ENCODE results near the gene UBC. TPM values are rescaled to one million over a fixed set of nuclear protein-coding genes. Genes with fewer than 3 reads are reported as not detected.

UBC gene
- total and polyA plus RNA-seq, 9 of the 15 experiments (the other 6 are each of a cell fraction or from before 2014, with no cell fraction given) = 533 to 1,153 (median 813) TPM

DNA sequence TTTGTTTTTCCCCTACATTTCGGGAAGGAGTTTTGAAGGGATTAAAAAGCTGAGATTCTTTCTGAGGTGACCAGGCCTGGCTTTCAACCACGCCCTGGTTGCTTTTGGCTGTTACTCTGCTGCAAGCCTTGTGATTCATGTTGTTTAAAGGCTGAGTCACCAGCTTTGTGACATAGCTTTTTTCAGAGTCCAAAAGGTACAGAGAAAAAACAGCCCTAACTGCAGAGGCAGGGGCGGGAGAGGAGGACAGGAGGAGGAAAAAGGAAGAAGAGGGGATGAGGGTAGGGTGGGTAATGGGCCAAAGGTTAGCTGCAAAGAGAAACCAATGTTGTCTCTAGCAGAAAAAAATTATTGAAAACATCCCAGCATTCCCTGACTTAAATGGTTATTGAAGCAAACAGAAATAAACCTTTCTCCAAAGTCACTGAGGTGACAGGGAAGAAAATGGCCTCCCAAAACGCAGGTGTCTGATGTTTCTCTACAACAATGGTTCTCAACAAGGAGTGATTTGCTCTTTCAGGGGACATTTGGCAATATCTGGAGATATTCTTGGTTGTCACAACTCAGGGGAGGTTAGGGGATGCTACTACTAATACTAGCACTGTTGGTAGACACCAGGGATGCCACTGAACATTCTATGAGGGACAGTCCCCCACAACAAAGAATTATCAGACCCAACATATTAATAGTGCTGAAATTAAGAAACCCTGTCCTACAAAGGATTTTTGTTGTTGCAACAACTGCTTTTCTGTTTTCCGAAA lies 2.1 kb upstream of the UBC start:
- Histone ChIP-seq H2AFZ (ENCODE audit: low read depth, low read length) (peak overlapping the region; percentile 94), H3K79me2 (ENCODE audit: control insufficient read depth, insufficient read depth, low read length) (peaks cover 40% of the 10 kb centered on the region), H3K9me3 (replicated peaks; ENCODE audit: control insufficient read depth, insufficient read depth, low read depth, low read length) (no peaks in the 10 kb centered on the region), H3K9me1 (ENCODE audit: control insufficient read depth, insufficient read depth, low read length) (peaks cover 7% of the 10 kb centered on the region), H3K9ac (ENCODE audit: insufficient read depth in 1 of 2, low read depth in 2 of 2, low read length in 2 of 2) (peak overlapping the region; percentile 59 to 100; a peak in 3 of 4 replicates), H3K4me2 (ENCODE audit: insufficient read depth, low read length) (peak overlapping the region; percentile 94), H3K27ac (ENCODE audit: extremely low read depth, low read depth, low read length) (peak overlapping the region; percentile 100), H3K36me3 (ENCODE audit: control insufficient read depth, insufficient read depth, low read length) (peaks cover 22% of the 10 kb centered on the region; the same call in 2 of the 3 replicates), H4K20me1 (replicated peaks; ENCODE audit: control insufficient read depth, insufficient read depth, low read length) (peaks cover 20% of the 10 kb centered on the region), H3K27me3 (ENCODE audit: control insufficient read depth in 2 of 2, insufficient read depth in 2 of 2, low read length in 2 of 2) (no peaks in the 10 kb centered on the region), H3K4me1 (replicated peaks in 1 of 2; ENCODE audit: control insufficient read depth in 2 of 2, insufficient read depth in 2 of 2, low read length in 2 of 2) (peaks cover 27 to 46% of the 10 kb centered on the region in 2 experiments), H3K4me3 (peak overlapping the region; percentile 94)
- ATAC-seq = peak; percentile 50
- in situ Hi-C loops (cut with MboI) = no loop called here
- BruUV-seq (replicated peaks) = no TSS peak
- peak in 3 of 4 experiments; percentile 20 to 91 (median 50) for DNase-seq (ENCODE audit: extremely low read depth in 1 of 4, low spot score in 3 of 4)
- 3% methylated on average over 5 of the region's 5 CpGs for WGBS (ENCODE audit: insufficient coverage, low coverage, missing lambda C conversion rate)
- intact Hi-C loops (cut with micrococcal nuclease) = no loop called here
- FAIRE-seq = peak; percentile 82
- ChIA-PET CTCF (ENCODE audit: low intra/inter-chr PET ratio) (no interaction called here), POLR2A (interaction anchor here (0.6 to 9.2 kb wide), 13 partner anchors 10 to 1204 kb away, joined by 3 to 127 read pairs (median 7); no protein-coding TSS in a partner anchor)
- TF ChIP-seq CREBBP (IDR thresholded peaks at IDR 0.05; ENCODE audit: low read depth, low read length) (no peak), STAT5B (CRISPR knock-in tag; IDR thresholded peaks at IDR 0.05) (no peak), FOXO4 (CRISPR knock-in tag; IDR thresholded peaks at IDR 0.05) (no peak), GATAD2B (IDR thresholded peaks at IDR 0.05; ENCODE audit: borderline replicate concordance) (no peak), NR1H2 (CRISPR knock-in tag; IDR thresholded peaks at IDR 0.05) (no peak), BRCA1 (IDR thresholded peaks at IDR 0.05) (no peak), BRCA1 (CRISPR knock-in tag; IDR thresholded peaks at IDR 0.05) (no peak), EHMT2 (IDR thresholded peaks at IDR 0.05) (no peak), MCM3 (IDR thresholded peaks at IDR 0.05) (no peak), ZFP1 (CRISPR knock-in tag; IDR thresholded peaks at IDR 0.05) (no peak), ELF1 (tag; IDR thresholded peaks at IDR 0.05) (no peak), ZBTB11 (CRISPR knock-in tag; IDR thresholded peaks at IDR 0.05) (no peak), ZBTB7A (IDR thresholded peaks at IDR 0.05; ENCODE audit: borderline replicate concordance, control insufficient read depth, low read depth, low read length) (no peak), SMAD3 (CRISPR knock-in tag; conservative IDR thresholded peaks at IDR 0.05) (no peak)
- TF ChIP-seq, protein P1, sequence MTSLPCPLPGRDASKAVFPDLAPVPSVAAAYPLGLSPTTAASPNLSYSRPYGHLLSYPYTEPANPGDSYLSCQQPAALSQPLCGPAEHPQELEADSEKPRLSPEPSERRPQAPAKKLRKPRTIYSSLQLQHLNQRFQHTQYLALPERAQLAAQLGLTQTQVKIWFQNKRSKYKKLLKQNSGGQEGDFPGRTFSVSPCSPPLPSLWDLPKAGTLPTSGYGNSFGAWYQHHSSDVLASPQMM (CRISPR knock-in tag; IDR thresholded peaks at IDR 0.05) = no peak
- TF ChIP-seq, protein P2, sequence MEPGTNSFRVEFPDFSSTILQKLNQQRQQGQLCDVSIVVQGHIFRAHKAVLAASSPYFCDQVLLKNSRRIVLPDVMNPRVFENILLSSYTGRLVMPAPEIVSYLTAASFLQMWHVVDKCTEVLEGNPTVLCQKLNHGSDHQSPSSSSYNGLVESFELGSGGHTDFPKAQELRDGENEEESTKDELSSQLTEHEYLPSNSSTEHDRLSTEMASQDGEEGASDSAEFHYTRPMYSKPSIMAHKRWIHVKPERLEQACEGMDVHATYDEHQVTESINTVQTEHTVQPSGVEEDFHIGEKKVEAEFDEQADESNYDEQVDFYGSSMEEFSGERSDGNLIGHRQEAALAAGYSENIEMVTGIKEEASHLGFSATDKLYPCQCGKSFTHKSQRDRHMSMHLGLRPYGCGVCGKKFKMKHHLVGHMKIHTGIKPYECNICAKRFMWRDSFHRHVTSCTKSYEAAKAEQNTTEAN (CRISPR knock-in tag; IDR thresholded peaks at IDR 0.05) = no peak

Data from K562 (cell line).